ENCODE data around the gene ZFPM1.

DNA sequence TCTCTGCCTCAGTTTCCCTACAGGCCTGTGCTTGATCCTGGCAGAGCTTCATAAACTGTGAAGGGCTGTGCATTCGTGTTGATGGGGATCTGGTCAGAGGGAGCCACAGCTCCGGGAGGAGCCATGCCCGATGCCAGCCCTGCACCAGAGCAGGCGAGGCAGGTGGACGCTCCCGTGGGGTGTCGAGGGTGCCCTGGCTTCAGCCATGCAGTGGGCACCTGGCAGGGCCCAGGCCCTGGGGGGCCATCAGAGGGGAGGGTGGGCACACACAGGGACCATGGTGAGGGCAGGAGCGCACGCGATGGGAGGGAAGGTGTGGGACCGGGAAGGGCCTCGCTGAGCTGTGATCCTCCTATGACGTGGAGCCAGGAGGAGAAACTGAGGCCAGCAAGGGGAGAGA lies 22.0 kb downstream of the ZFPM1 start:
- TF ChIP-seq CTCF (IDR thresholded peaks at IDR 0.05) (no peak), PBX3 (IDR thresholded peaks at IDR 0.05) (no peak), SIN3A (IDR thresholded peaks at IDR 0.05; ENCODE audit: borderline replicate concordance, low read depth, low read length) (no peak), TCF12 (IDR thresholded peaks at IDR 0.05) (no peak), USF1 (IDR thresholded peaks at IDR 0.05; ENCODE audit: borderline replicate concordance, low read depth) (no peak), EP300 (IDR thresholded peaks at IDR 0.05; ENCODE audit: borderline replicate concordance in 1 of 2, low read depth in 1 of 2, low read length in 1 of 2) (no peak), CHD2 (IDR thresholded peaks at IDR 0.05; ENCODE audit: low read length, partially characterized antibody) (no peak)

Measured in SK-N-SH (cell line).